Measurements from ENCODE around the gene FAM222B.
"Not testable (repeated sequence)": the region's sequence is repeated elsewhere in the genome, so short reads cannot be mapped to it uniquely, and the experiment has no call there.

DNA sequence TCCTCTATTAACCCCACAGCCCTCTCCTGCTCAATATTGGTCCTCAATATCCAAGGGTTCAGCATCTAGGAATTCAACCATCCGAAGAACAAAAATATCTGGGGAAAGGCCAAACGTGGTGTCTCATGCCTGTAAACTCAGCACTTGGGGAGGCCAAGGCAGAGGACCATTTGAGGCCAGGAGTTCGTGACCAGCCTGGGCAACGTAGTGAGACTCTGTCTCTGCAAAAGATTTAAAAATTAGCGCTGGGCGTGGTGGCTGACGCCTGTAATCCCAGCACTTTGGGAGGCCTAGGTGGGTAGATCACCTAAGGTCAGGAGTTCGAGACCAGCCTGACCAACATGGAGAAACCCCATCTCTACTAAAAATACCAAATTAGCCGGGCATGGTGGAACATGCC is 4.1 kb upstream of the FAM222B start:
- TF ChIP-seq POLR2AphosphoS5 (IDR thresholded peaks at IDR 0.05; ENCODE audit: borderline replicate concordance, low read depth, low read length); FOXP2 (optimal IDR thresholded peaks at IDR 0.05; ENCODE audit: control extremely low read depth, extremely low read length, insufficient read depth): not testable (repeated sequence)
